HG03558 (cell line): ENCODE measurements around the gene STK11.

Source experiments
- ATAC-seq: cut with Tn5 transposase; IDR thresholded peaks from one replicate; pipeline ENCODE4 v1.9.1; 2021; ENCODE audit warnings: moderate number of reproducible peaks; ENCODE audit not compliant: unreplicated experiment; ENCODE audit errors: extremely low read depth

Gene STK11

DNA sequence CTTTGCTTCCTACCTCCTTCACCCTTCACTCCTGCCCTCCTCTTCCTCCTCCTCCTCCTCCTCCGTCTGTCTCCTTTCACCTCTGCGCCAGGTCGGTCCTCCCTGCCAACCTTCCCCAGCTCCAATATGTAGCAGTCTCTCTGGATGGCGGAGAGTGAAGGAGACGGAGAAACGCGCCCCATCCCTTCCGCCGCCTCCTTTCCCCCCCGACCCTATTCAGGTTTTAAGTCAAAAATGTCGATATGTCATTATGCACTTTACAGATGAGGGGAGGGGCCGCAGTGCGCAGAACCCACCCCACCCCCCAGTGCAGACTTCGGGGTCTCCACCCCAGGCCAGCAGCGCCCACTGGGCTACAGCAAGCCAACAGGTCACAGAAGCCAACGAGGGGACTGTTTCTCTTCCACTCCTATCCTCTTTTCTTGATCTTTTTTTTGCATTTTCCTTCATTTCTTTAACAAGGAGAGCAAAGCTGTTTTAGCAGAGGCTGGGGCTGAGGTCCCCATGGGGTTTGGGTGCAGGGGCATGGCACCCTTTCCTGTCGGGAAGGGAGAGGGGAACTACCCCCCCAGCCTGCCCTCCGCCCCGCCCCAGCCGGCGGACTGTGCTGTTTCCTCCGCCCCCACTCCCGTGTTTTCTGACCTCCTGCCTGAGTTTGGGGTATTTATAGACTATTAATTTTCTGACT lies 52.0 kb downstream of the STK11 start:
- ATAC-seq = no peak

- ATAC-seq = no peak
These were observed 52.5 kb downstream of the STK11 start for GRCh38 chr19:1258163-1258492.

DNA sequence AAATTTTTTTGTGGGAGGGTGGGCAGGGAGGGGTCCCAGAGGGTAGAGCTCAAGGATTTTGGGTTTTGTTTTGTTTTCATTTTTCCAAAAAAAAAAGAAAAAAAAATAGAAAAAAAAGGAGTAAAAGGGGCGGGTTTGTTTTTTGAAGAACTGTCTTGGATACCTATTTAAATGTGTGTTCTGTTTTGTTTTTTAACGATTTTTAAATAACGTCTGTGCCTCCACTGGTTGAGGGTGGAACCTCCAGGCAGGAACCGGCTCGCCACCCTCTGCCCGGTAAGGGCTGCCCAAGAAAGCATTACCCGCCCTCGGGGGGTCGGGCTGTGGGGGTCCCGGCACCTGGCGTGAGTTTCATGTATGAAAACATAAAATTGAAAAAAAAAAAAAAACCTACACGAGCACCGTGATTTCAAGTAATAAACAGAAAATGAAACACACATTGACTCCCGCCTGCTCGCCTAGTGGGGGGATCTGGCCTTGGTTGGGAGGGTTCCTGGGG lies 53.2 kb downstream of the STK11 start:
- no peak for ATAC-seq

- no peak for ATAC-seq
These were observed 53.8 kb downstream of the STK11 start for GRCh38 chr19:1259206-1259875.

GRCh38 chr19:1259876-1260748 lies 54.5 kb downstream of the STK11 start:
- no peak for ATAC-seq

- peak; percentile 32 for ATAC-seq
These were observed 55.4 kb downstream of the STK11 start for GRCh38 chr19:1260749-1261537.

DNA sequence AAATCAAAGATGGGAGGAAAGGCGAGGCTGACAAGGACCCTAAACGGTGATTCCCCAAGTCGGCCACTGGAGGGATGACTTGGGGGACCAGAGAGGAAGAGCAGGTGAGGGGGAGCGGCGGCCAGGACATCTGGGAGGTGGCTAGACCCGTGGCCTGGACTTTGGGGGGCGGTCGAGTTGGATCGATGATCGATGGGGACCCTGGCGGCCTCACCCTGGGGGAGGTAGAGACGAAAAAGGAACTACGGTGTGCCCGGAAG lies 55.9 kb downstream of the STK11 start:
- no peak for ATAC-seq

GRCh38 chr19:1261798-1262622 lies 56.4 kb downstream of the STK11 start:
- no peak for ATAC-seq

GRCh38 chr19:1262623-1263123 lies 57.1 kb downstream of the STK11 start:
- no peak for ATAC-seq

DNA sequence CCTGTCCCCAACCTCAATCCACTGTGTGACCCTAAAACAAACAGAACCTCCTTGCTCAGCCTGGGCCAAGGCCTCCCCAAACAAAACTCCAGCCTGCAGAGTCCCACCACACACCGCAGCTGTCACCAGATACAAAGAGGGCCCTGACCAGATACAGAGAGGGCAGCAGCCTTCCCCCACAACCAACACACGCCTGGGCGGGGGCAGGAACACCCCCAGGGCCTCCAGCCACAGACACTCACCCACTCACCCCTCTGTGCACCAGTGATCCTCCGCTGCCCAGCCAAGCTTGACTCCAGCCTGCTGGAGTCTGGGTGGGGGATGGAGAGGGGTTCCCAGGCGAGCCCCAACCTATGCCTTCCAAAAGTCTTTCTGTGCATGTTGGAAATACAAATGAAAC lies 57.6 kb downstream of the STK11 start:
- no peak for ATAC-seq

DNA sequence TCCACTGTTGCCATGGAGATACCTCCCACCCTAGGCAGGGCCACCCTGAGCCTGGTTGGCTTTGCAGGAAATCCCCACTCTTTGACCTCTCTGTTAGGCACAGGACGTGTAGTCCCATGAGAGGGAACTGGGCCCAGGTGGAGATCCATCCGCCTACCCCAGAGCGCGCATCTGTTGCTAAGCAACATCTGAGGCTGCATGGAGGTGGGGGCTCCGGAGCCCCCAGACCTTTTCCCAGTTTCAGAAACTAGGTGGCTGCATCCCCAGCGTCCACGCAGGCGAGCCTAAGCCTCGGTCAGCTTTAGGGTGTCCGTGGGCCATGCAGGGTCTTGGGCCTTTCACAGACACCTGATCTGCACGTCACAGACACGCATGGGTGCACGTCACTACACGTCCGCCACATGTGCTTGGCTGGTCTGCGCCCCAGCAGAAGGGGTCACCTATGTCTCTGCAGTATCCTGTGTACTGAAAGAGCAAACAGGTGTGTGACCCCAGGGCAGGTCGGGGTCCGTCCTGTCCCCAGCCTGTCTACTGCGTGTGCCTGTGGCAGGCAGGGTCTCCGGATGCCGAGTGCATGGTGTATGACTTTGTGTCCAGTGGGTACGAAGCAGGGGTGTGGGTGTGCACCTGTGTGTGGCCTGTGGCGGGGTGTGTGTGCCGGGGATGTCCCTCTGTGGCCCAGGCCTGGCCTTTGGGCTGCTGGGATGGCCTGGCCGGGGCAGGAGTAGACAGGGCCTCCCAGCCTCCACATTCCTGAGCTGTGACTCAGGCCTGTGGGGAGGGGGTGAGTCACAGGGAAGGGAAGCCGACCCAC lies 59.4 kb downstream of the STK11 start:
- ATAC-seq = no peak

- no peak for ATAC-seq
These were observed 60.1 kb downstream of the STK11 start for GRCh38 chr19:1265615-1266128.

DNA sequence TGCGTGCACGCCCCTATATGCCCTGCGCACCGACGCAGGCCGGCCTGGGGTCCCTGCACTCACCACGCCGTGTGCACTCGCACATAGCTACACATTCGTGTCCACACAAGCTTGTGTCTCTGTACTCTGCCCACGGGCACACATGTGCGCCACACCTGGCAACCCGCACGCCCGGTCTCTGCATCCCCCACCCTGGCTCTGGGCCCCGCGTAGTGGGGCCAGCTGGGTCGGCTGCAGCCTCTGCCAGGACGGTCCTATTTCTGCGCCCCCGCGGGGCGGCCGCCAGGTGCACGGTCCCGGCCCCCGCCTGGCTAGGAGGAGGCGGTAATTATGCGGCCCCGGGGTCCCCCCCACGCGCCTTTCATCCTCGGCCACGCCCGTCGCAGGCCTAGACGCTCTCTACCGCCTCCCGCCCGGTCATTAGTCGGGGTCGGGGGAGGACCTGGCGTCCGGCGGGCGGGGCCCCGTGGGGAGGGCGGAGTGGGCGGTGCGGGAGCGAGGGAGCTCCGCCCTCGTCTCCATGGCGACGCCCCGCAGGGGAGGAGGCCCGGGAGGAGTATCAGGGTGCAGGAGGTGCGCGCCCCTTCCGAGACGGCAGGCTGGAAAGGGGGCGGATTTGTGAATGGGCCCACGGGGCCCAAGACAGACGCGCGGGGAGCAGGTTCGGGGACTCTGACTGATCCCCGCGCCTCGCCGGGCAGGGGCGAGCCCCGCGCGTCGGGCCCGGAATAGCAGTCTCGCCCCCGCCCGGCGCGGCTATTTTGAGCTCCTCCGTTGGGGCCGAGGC lies 60.7 kb downstream of the STK11 start:
- no peak for ATAC-seq

DNA sequence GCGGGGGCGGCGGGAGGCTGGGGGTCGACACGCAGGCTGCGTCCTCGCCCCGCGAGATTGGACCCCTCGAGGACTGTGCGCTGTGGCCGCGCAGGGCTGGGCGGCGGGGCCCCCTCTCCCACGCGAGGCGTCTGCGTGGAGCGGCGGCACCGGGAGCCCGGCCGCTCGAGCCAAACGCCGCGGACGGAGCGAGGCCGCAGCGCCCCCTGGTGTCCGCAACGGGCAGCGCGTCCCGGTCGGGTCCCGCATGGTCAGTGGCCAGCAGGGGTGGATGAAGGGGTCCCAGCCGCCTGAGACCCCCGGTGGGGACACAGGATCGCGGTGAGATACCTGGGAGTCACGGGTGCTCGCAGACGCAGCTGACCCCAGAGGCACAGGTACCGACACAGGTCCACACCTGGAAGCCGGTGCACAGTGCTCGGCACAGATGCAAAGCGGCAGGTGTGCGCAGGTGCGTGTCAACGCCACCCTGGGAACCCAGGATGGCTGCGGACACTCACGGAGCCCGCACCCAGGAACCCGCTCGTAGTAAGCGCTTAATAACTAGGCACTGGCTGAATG lies 61.4 kb downstream of the STK11 start:
- no peak for ATAC-seq

GRCh38 chr19:1267477-1268225 lies 62.1 kb downstream of the STK11 start:
- ATAC-seq = no peak

GRCh38 chr19:1268226-1269064 lies 62.9 kb downstream of the STK11 start:
- no peak for ATAC-seq
